ENCODE measurements around the gene ATL2.

DNA sequence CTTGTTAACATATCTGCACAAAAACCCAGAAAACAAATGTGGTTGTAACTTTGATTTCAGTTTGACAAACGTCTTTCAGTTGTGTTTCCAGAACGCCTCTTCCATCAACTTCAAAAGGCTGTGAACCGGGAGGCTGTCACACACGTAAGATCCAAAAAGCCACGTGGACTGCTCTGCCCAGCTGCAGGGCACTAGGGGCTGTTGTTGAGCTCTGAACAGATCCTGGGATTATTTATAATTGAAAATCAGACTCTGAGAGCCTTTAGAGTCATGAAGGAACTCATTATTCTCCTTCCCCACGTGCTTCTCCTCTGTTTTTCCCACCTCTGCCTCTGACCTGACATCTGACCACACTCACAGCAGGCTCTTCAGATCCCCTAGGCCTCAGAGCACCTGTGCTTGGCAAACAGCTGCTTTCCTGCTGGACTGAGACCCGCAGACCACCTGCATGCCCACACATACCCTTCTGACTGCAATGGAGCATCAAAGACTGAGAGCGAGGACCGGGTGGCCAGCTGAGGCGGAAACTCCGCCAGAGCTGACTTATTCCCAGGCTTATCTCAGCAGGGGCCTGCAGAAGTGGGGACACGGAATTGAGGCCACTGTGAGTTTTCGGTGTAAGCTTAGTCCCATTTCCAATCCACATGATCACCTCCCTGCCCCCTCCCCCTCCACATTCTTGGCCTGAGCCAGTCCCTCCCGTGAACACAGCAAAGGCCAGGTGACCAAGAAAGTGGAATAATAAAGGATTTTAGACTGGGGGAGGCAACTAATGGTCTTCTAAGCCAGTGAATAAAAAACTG lies 114.8 kb downstream of the ATL2 start:
- TF ChIP-seq POLR2A (IDR thresholded peaks at IDR 0.05) (no peak), EP300 (IDR thresholded peaks at IDR 0.05) (no peak)
- TF ChIP-seq, protein P1, sequence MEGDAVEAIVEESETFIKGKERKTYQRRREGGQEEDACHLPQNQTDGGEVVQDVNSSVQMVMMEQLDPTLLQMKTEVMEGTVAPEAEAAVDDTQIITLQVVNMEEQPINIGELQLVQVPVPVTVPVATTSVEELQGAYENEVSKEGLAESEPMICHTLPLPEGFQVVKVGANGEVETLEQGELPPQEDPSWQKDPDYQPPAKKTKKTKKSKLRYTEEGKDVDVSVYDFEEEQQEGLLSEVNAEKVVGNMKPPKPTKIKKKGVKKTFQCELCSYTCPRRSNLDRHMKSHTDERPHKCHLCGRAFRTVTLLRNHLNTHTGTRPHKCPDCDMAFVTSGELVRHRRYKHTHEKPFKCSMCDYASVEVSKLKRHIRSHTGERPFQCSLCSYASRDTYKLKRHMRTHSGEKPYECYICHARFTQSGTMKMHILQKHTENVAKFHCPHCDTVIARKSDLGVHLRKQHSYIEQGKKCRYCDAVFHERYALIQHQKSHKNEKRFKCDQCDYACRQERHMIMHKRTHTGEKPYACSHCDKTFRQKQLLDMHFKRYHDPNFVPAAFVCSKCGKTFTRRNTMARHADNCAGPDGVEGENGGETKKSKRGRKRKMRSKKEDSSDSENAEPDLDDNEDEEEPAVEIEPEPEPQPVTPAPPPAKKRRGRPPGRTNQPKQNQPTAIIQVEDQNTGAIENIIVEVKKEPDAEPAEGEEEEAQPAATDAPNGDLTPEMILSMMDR (IDR thresholded peaks at IDR 0.05), result no peak
